HG03060 (cell line): Measurements from ENCODE around the gene MB21D2.
"Not testable (repeated sequence)": the region's sequence is repeated elsewhere in the genome, so short reads cannot be mapped to it uniquely, and the experiment has no call there.

Source experiments
- ATAC-seq: cut with Tn5 transposase; IDR thresholded peaks from one replicate; pipeline ENCODE4 v1.9.1; 2021; ENCODE audit warnings: low read depth, moderate number of reproducible peaks; ENCODE audit not compliant: unreplicated experiment

MB21D2 gene

DNA sequence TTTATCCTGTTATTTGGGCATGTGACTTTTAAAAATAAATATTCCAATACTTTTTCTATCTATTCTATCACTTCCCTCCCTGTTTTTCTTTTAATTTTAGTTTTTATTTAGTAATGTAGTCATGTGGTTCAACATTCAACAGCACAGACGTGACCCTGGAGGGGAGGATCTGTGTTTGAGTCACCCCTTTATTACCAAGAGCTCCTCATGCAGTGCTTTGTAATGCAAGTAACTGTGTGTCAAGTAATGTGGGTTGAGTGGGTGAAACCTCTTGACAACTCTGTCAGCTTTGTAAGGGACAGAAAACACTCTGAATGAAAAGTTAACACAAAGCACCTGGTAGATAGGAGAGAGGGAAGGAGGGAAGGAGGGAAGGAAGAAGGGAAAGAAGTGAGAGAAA, 100.6 kb downstream of the MB21D2 start:
- no peak for ATAC-seq

DNA sequence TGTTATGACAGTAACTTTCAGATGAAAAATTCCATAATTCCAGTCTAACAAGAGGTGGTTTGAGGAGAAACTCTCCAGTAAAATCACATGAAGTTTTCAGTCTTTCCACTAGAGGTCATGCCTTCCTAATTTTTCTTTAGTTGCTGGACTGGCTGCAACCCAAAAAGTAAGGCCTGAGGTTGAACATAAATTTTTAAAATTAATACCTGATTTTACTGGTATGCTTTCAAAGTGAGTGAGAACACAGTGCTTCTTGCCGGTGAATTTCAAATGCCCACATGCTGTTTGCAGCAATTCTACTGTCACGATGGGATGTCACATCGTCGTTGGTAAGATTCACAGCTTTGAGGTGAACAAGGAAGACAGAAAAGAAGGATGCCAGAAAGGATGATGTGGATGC, 101.3 kb downstream of the MB21D2 start:
- no peak for ATAC-seq

DNA sequence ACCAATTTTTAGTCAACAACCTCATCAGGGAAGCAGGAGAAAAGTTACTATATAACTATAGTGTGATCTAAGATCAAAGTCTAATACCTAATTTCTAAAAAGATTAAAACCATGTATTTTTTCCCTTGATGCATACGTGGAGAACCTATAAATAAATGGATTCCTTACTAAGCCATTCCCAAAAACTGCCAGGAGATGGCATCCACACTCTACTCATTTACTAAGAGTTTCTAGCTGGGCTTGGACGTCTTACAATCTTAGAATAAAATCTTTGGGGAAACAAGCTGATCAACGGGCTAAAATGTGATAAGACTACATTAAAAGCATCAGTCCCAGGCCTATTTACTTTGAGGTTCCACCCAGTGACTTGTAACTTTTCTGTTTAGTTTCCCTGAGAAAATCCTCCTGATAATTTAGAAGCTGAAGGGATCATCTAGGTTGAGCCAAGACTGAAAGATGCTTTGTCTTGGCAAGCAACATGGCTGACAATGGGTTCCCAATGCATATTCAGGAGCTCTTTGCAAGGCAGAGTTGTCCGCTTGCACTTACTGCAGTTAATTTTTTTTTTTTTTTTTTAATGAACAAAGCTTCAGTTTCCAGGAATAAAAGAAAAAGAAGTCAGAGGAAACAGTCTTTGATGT, 104.8 kb downstream of the MB21D2 start:
- ATAC-seq: no peak

DNA sequence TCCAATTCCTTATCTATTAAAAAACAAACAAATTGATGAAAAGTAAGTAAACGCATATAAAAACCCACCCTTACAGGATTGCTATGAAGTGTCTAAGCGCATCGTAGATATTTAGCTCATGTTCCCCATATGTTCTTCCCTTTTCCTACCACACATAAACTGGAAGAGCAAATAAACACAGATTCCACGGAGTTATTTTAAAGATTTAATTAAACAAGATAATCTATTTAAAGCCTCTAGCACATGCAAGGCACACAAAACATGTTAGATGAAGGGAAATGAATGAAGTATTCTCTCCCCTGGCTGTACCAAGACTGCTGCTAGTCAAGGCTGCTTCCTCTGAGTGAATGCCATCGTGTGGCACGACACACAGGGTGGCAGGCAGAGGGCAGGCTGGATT, 111.9 kb downstream of the MB21D2 start:
- no peak for ATAC-seq

DNA sequence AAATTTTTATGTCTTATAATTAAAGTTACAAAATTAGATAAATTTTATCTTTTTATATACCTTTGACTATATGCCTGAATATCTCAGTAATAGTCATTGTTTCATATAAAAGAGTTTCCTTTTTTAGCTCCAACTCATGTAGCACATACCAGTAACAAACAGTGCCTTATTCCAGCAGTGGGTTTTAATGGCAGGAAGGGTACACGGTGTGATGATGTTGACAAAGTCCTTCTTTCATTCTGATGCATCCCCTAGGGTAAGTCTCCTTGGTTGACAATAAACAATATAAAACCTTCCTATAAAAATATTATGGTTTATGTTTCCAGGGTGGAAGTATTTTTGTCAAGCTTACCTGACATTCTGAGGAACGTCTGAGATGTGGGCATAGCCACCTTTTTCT, 113.2 kb downstream of the MB21D2 start:
- no peak for ATAC-seq

DNA sequence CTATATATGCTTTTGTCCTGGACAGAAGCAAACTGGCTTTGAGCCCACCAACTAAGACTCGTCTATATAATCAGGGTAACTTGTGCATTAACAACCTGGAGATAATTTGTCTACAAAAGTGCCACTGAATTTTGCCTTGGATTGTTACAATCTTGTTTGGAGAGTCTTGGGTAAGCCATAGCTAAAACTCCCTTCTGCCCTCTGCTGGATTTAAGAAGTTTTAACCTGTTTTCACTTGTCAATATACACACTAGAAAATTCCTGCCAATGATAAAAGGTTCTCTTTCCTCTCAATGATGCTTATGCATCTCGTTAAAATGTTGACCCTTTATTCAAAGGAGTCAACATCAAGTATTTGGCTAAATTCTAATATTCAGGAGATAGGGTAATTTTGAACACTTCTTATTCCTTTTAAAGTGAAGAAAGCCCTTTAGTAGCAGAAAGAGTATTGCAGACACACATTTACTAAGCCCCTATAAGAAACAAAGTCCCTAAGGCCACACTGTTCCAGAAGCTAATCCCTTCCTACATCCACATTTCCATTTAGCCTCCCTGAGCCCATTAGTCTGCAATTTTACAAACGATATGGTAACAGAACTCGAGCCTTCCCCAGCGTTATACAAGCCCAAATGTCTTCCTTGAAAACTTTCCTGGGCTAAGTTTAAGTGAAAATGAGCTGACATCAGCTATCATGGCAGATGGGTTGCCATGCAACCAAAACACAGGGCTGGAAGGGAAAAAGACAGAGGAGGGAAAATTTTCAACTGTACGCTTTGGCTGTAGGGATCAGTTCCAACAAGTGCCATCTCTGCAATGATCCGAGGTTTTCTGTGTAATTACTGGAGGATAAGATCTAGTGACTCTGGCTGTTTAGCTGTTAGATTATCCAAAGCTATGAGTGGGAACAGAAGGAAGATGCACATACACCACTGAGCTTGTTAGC, 114.4 kb downstream of the MB21D2 start:
- ATAC-seq: no peak

DNA sequence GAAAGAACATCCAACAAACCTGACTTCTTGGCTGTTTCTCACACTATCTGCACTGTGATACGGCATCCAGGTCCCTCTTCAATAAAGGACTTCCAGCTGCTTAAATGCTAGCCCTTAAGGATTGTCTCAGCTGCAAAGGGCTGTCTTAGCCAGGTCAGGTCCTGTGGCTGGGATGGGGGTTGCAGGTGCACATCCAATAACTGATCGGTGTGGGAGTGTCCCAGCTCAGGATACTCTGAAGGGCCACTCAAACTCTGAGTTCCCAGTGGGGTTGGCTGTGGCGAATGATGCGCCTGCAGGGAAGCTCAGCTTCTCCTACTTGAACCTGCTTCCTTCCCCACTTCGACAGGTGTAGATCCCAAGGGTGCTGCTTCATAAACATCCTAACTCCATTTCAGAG, 115.7 kb downstream of the MB21D2 start:
- ATAC-seq: no peak

DNA sequence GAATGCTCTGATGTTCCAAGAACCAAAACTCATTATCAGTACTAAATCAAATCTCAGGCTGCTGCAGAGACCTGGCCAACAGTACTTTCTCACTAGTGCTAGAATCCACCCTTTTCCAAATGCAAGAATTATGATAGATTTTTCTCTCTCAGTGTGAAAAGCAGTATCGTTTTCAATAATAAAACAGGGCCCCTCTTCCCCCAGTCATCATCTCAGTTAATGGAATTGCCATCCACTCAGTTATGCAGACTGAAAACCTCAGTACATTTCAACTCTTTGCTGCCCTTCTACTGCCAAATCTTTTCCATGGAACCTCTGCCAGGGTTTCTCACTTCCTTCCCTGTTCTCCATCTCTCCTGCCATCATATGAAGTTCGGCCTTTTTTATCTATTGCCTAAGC, 117.9 kb downstream of the MB21D2 start:
- no peak for ATAC-seq

DNA sequence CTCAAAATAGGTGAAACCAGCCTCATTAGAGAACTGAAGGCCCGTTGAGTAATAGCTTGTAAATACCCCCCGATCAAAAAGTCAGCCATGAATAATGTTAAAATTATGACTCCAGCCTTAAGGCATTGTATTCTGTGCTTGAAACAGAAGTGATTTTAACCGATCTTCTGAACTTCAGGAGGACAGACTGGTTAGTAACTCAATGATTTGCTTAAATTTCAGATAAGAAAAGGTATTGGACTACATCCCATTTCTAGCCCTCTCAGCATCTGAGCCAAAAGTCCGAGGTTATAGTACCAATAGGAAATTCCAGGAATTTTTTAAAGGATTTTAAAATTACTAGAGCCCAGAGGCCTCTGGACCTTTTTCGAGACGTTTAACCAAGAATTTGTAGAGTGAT, 122.6 kb downstream of the MB21D2 start:
- no peak for ATAC-seq

DNA sequence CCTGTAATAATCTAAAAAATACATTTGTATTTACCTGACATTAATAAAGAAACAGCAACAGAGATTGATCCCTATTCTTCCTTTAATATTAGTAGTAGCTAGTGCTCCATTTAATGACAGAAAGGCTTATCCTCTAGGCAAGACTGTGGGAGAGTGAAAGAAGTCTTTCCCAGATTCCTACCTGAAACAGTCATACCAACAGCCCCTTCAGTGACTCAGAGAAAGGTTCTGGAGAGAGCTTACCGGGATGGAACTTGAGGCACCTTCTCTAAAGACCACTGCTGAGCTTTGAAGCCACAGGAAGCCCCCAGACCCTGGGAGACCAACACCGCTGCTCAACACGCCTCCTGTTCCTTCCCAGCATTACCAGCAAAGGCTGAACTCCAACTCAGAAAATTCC, 123.4 kb downstream of the MB21D2 start:
- no peak for ATAC-seq

DNA sequence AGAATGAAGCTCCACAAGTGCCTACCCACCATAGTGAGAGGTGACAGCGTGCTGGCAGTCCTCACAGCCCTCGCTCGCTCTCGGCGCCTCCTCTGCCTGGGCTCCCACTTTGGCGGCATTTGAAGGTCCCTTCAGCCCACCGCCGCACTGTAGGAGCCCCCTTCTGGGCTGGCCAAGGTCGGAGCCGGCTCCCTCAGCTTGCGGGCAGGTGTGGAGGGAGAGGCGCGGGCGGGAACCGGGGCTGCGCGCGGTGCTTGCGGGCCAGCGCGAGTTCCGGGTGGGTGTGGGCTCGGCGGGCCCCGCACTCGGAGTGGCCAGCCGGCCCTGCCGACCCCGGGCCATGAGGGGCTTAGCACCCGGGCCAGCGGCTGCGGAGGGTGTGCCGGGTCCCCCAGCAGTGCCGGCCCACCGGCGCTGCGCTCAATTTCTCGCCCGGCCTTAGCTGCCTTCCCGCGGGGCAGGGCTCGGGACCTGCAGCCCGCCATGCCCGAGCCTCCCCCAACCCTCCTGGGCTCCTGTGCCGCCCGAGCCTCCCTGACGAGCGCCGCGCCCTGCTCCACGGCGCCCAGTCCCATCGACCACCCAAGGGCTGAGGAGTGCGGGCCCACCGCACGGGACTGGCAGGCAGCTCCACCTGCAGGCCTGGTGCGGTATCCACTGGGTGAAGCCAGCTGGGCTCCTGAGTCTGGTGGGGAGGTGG, 128.7 kb downstream of the MB21D2 start:
- ATAC-seq: not testable (repeated sequence)

DNA sequence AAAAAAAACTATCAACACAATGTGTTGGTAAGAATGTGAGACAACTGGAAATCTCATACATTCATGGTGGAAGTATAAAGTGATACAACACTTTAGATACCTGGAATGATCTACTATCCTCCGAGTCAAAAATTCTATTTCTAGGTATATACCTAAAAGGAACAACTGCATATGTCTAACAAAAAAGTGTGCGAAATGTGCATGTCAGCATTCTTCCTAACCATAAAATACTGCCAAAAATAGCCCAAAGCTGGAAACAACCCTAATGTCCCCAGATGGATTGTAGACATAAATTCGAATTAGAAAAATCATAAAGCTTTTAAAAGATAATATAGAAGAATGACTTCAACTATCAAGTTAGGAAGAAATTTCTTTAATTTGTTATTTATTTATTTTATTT, 139.1 kb downstream of the MB21D2 start:
- ATAC-seq: no peak

DNA sequence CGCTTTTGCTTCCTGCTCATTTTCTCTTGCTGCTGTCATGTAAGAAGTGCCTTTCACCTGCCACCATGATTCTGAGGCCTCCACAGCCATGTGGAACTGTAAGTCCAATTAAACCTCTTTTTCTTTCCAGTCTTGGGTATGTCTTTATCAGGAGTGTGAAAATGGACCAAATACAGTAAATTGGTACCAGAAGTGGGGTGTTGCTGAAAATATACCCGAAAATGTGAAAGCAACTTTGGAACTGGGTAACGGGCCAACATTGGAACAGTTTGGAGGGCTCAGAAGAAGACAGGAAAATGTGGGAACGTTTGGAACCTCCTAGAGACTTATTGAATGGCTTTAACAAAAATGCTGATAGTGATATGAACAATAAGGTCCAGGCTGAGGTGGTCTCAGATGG, 143.3 kb downstream of the MB21D2 start:
- not testable (repeated sequence) for ATAC-seq

DNA sequence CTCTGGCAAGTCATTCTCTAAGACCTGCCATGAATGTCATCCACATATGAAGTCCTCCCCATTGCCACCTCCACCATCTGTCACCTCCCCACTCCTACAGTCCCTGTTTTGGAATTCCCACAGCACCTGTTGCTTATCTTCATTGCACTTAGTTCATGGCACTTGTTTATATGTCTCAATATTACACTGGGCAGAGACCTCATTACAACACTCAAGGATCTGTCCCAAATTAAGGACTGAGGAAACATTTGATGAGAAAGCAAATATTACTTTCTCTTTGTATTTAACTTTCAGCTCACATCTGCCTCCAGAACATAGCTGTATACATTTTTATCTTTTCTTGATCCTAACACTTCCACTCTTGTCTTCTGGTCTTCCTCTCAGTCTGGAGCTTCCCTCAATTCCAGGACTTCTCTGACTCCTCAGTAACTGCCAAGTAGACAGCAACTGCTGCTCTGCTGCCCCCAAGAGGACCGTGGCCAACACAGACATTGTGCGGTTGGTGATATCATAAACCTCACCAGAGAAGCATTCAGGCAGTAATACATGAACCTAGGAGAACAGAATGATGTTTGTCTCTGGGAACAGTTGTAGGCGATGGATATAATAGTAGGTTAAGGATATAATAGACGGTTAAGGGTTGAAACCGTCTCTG, 145.3 kb downstream of the MB21D2 start:
- ATAC-seq: no peak

DNA sequence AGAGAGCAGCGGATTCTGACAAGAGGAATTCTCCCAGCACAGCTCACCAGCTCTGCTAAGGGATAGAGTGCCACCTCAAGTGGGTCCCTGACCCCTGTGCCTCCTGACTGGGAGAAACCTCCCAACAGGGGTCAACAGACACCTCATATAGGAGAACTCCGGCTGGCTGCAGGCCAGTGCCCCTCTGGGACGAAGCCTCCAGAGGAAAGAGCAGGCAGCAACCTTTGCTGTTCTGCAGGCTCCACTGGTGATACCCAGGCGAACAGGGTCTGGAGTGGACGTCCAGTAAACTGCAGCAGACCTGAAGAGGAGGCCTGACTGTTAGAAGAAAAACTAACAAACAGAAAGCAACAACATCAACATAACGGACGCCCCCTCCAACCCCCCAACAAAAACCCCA, 159.0 kb downstream of the MB21D2 start:
- ATAC-seq: no peak

DNA sequence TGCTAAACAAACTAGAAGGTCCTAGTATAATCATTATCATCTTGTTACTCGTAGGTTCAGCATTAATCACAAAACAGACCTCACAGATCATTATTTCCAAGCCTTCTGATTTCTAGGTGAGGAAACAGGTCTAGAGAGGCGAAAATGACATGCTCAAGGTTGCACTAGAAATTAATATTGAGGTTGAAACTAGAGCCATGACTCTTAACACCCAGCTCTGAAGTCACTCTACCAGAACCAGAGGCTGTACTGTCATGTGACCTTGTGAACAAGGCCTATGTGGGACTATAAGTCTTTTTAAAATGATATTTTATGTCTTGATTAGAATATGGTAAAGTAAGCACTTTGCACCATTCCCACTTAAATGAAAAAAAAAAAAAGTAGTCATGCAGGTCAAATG, 166.5 kb downstream of the MB21D2 start:
- ATAC-seq: no peak

DNA sequence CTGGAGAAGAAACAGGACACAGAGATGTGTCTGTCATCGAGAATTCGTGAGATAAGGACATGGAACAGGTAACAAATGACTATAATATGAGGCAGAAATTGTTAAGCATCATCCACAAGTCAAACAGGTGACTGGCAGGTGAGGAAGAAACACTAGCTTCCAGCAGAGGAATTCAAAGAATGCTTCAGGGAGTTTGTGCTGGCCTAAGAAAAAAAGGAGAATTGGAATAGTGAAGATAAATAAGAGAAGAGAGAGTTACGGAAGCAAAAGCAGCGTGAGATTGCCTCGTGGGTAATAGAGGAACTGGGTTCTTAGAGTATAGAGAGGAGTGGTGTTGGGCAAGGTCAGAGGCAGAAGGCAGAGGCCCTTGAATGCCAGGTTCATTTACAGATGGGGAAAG, 167.5 kb downstream of the MB21D2 start:
- no peak for ATAC-seq

DNA sequence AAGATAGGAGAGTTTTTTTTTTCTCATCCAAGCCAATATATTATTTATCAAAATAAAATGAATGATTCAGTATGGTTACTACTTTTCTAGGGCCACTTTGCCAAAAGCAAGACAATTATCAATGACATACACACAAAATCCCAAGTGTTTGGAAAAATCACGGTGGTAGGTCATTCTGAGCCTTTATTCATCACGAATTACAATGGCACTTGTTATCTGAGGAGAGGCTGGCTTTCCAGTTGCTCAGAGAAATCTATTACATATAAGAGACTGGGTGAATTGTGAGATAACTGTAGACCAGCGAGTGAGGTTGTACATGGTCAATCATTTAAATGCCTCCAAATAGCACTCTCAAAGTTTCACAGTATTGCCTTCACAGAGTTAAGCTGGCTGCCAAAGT, 169.9 kb downstream of the MB21D2 start:
- ATAC-seq: no peak

DNA sequence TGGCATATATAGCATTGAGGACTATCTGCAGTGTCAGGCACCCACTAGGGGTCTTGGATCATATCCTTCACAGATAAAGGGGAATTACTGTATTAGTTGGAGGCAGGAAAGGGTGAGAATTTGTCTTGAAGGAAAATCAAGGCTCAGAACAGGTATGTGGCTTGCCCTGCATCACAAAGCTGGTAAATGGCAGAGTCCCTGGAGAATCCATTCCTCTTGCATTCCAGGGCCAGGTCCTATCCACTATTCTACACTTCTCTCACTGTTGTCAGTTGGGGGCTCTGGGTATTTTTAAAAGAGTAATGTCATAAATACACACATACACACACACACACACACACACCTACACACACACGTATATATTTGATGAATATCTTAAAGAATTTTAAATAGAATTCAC, 170.5 kb downstream of the MB21D2 start:
- no peak for ATAC-seq
